Karpas-422 (cell line): Measurements from ENCODE around the gene CRYGN. TPM values are rescaled to one million over a fixed set of nuclear protein-coding genes. Genes with fewer than 3 reads are reported as not detected.
A peak's percentile ranks its signal among the peaks of the same experiment; 100 is the strongest.

Experiments
- DNase-seq: peaks from one replicate; pipeline ENCODE4 v3.0.0-alpha.2; 2015
- H2AFZ ChIP-seq: fragments of 200-600 bp; sonication (generic); 2 replicates; pipeline ENCODE4 v1.6.1; 2014; ENCODE audit warnings: antibody characterized with exemption, low read length, mixed read lengths
- H3K27ac ChIP-seq: fragments of 200-600 bp; sonication (generic); 2 replicates; pipeline ENCODE4 v1.5.1; 2014; ENCODE audit warnings: mild to moderate bottlenecking, low read length, moderate library complexity
- H3K27me3 ChIP-seq: fragments of 200-600 bp; sonication (generic); 2 replicates; pipeline ENCODE4 v1.6.1; 2014; ENCODE audit warnings: low read length, mixed read lengths
- H3K36me3 ChIP-seq: fragments of 200-600 bp; sonication (generic); 2 replicates; pipeline ENCODE4 v1.6.1; 2014; ENCODE audit warnings: low read length, mixed read lengths; ENCODE audit not compliant: insufficient read depth
- H3K4me1 ChIP-seq: fragments of 200-600 bp; sonication (generic); 2 replicates; pipeline ENCODE4 v1.6.1; 2014; ENCODE audit warnings: mild to moderate bottlenecking, low read length, mixed read lengths
- H3K4me2 ChIP-seq: fragments of 200-600 bp; sonication (generic); 2 replicates; pipeline ENCODE4 v1.6.1; 2014; ENCODE audit warnings: low read length, low read depth, mild to moderate bottlenecking; ENCODE audit not compliant: poor library complexity, severe bottlenecking
- H3K4me3 ChIP-seq: fragments of 200-600 bp; sonication (generic); 2 replicates; pipeline ENCODE4 v1.5.1; 2014; ENCODE audit warnings: mild to moderate bottlenecking, antibody characterized with exemption, low read length, mixed read lengths
- H3K79me2 ChIP-seq: fragments of 200-600 bp; sonication (generic); 2 replicates; pipeline ENCODE4 v1.6.1; 2014; ENCODE audit warnings: mild to moderate bottlenecking, low read length, mixed read lengths
- H3K9ac ChIP-seq: fragments of 200-600 bp; sonication (generic); 2 replicates; pipeline ENCODE4 v1.6.0; 2014; ENCODE audit warnings: low read length
- H3K9me2 ChIP-seq: fragments of 200-600 bp; sonication (generic), shearing (Covaris generic); replicated peaks from 2 replicates; pipeline ENCODE4 v1.6.0; 2014; ENCODE audit warnings: mild to moderate bottlenecking, low read length, moderate library complexity; ENCODE audit not compliant: insufficient read depth
- H3K9me3 ChIP-seq: fragments of 300-700, 200-600 bp; sonication (generic); 2 replicates; pipeline ENCODE4 v1.6.1; 2014; ENCODE audit warnings: low read length, mixed read lengths
- H4K20me1 ChIP-seq: fragments of 200-600 bp; sonication (generic); 2 replicates; pipeline ENCODE4 v1.6.1; 2014; ENCODE audit warnings: mild to moderate bottlenecking, antibody characterized with exemption, low read length, low read depth; ENCODE audit not compliant: insufficient read depth
- total RNA-seq: library from RNA; depleted of rRNA; stranded (reverse); fragments of >200 nt; shearing (Covaris generic); gene quantifications from 2 replicates; pipeline ENCODE4 v1.2.3, GENCODE V29; 2014; ENCODE audit warnings: low replicate concordance

Gene CRYGN
- total RNA-seq, 1 experiment from 2014 or later = not detected

- DNase-seq = peak; percentile 46
These were observed 28.4 kb downstream of the CRYGN start for GRCh38 chr7:151411551-151411950.

DNA sequence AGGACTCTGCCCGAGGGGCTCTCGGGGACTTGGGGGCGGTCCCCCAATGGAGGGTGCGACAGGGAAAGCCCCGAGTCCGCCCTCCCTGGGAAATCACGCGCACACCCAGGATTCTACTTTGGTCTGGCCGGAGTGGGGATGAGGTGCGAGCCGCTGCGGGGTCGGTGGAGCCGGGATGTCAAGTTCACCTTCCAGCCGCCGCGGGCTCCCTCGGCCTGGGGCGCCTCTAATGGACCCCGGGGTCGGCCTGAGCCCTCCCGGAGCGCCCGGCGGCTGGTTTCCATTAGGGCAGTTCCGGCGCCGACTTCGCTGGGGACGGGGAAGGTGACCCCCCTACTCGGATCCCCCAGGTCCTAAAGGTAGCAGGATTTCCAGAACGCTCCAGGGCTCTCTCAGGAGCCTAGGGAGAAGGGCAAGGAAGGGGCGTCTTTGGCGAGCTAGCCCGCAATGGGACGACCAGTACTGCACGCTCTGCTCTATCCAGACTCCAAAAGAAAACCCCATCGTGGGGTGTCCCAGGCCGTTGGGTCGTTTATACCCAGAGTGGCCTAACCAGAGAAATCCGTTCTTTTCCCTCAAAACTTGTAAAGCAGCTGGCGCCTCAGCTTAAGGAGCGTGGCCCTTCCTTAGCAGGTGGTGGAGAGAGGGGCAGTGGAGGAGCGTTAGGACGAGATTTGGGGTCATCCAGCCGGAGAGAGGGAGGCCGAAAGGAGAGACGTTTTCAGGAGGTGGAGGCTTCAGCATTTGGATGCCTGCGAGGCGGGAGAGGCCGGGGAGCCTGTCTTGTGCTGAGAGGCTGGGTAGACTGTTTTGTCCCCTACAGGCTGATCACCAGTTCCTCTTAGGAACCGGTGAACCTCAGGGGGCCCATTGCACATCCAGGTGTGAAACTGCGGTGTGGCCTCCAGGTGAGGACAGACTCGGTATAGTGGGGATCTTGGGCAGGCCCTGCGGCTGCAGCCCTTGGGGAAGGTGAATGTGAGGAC, 29.2 kb downstream of the CRYGN start:
- H3K36me3 ChIP-seq = no peaks in the 10 kb centered on the region
- no peaks in the 10 kb centered on the region for H3K9me3 ChIP-seq
- H3K4me3 ChIP-seq = no peak overlapping the region
- H2AFZ ChIP-seq = no peak overlapping the region
- no peak overlapping the region for H3K4me2 ChIP-seq
- no peaks in the 10 kb centered on the region for H3K9me2 ChIP-seq
- H3K27ac ChIP-seq = no peak overlapping the region
- DNase-seq = no peak
- no peaks in the 10 kb centered on the region for H3K4me1 ChIP-seq
- H3K79me2 ChIP-seq = no peaks in the 10 kb centered on the region
- H4K20me1 ChIP-seq = no peaks in the 10 kb centered on the region
- no peak overlapping the region for H3K9ac ChIP-seq
- no peaks in the 10 kb centered on the region for H3K27me3 ChIP-seq

More at GRCh38 chr7:151411551-151411950, 28.4 kb downstream of the CRYGN start:
- H2AFZ ChIP-seq = no peak overlapping the region
- no peaks in the 10 kb centered on the region for H3K9me3 ChIP-seq
- no peaks in the 10 kb centered on the region for H3K27me3 ChIP-seq
- no peak overlapping the region for H3K4me2 ChIP-seq
- H3K36me3 ChIP-seq = no peaks in the 10 kb centered on the region
- no peaks in the 10 kb centered on the region for H4K20me1 ChIP-seq
- no peak overlapping the region for H3K9ac ChIP-seq
- H3K4me3 ChIP-seq = no peak overlapping the region
- H3K9me2 ChIP-seq = no peaks in the 10 kb centered on the region
- no peaks in the 10 kb centered on the region for H3K4me1 ChIP-seq
- H3K79me2 ChIP-seq = no peaks in the 10 kb centered on the region
- H3K27ac ChIP-seq = no peak overlapping the region

- H3K4me3 ChIP-seq = no peak within 1 kb of the TSS
- no peak for DNase-seq
- no peak within 1 kb of the TSS for H3K9ac ChIP-seq
- no peaks in the 10 kb centered on the region for H3K9me2 ChIP-seq
- no peak within 1 kb of the TSS for H3K4me2 ChIP-seq
- H4K20me1 ChIP-seq = no peaks in the 10 kb centered on the region
- no peaks in the 10 kb centered on the region for H3K9me3 ChIP-seq
- H3K27me3 ChIP-seq = no peaks in the 10 kb centered on the region
- H2AFZ ChIP-seq = no peak within 1 kb of the TSS
- H3K4me1 ChIP-seq = no peaks in the 10 kb centered on the region
- no peaks in the 10 kb centered on the region for H3K36me3 ChIP-seq
- no peak within 1 kb of the TSS for H3K27ac ChIP-seq
- H3K79me2 ChIP-seq = no peaks in the 10 kb centered on the region
These were observed 30.1 kb downstream of the CRYGN start, which contains the start of gene WDR86 for GRCh38 chr7:151409667-151410404. TSS of gene WDR86 (minus strand) at chr7:151410038. CDS start at chr7:151409589, 449 bp downstream.

- Histone ChIP-seq H3K9me2 (no peaks in the 10 kb centered on the region), H4K20me1 (no peaks in the 10 kb centered on the region), H3K4me3 (no peak overlapping the region), H3K36me3 (no peaks in the 10 kb centered on the region), H3K79me2 (no peaks in the 10 kb centered on the region), H3K27ac (no peak overlapping the region), H3K9ac (no peak overlapping the region), H2AFZ (no peak overlapping the region), H3K27me3 (no peaks in the 10 kb centered on the region), H3K9me3 (no peaks in the 10 kb centered on the region), H3K4me1 (no peaks in the 10 kb centered on the region), H3K4me2 (no peak overlapping the region)
- DNase-seq = no peak
These were observed 30.9 kb downstream of the CRYGN start for GRCh38 chr7:151408839-151409666.

DNA sequence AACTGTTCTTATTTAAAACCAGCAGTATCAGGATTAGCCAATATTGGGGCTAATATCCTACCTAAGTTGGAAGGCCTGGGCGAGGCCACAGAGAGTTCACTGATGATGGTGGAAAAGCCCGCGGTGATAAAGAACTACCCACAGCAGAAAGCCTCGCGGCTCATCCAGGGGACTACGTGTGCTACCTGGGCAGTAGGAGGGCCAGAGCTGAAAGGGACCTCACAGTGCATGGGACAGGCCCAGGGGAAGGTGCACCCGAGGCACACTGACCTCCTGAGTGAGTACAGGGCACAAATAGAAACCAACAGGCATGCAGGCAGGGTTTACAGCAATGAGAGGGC, 31.5 kb downstream of the CRYGN start:
- no peak for DNase-seq
- H3K27ac ChIP-seq = no peak overlapping the region
- no peaks in the 10 kb centered on the region for H3K9me3 ChIP-seq
- H2AFZ ChIP-seq = no peak overlapping the region
- no peaks in the 10 kb centered on the region for H3K36me3 ChIP-seq
- H3K9ac ChIP-seq = no peak overlapping the region
- no peak overlapping the region for H3K4me3 ChIP-seq
- no peaks in the 10 kb centered on the region for H3K27me3 ChIP-seq
- no peaks in the 10 kb centered on the region for H4K20me1 ChIP-seq
- no peaks in the 10 kb centered on the region for H3K79me2 ChIP-seq
- no peak overlapping the region for H3K4me2 ChIP-seq
- no peaks in the 10 kb centered on the region for H3K9me2 ChIP-seq
- H3K4me1 ChIP-seq = no peaks in the 10 kb centered on the region

- H3K4me1 ChIP-seq = no peaks in the 10 kb centered on the region
- H2AFZ ChIP-seq = no peak overlapping the region
- DNase-seq = no peak
- H4K20me1 ChIP-seq = no peaks in the 10 kb centered on the region
- H3K9me3 ChIP-seq = no peaks in the 10 kb centered on the region
- H3K4me2 ChIP-seq = no peak overlapping the region
- no peaks in the 10 kb centered on the region for H3K9me2 ChIP-seq
- H3K36me3 ChIP-seq = no peaks in the 10 kb centered on the region
- H3K9ac ChIP-seq = no peak overlapping the region
- H3K4me3 ChIP-seq = no peak overlapping the region
- H3K79me2 ChIP-seq = no peaks in the 10 kb centered on the region
- no peaks in the 10 kb centered on the region for H3K27me3 ChIP-seq
- no peak overlapping the region for H3K27ac ChIP-seq
These were observed 32.9 kb downstream of the CRYGN start for GRCh38 chr7:151406886-151407583.

DNA sequence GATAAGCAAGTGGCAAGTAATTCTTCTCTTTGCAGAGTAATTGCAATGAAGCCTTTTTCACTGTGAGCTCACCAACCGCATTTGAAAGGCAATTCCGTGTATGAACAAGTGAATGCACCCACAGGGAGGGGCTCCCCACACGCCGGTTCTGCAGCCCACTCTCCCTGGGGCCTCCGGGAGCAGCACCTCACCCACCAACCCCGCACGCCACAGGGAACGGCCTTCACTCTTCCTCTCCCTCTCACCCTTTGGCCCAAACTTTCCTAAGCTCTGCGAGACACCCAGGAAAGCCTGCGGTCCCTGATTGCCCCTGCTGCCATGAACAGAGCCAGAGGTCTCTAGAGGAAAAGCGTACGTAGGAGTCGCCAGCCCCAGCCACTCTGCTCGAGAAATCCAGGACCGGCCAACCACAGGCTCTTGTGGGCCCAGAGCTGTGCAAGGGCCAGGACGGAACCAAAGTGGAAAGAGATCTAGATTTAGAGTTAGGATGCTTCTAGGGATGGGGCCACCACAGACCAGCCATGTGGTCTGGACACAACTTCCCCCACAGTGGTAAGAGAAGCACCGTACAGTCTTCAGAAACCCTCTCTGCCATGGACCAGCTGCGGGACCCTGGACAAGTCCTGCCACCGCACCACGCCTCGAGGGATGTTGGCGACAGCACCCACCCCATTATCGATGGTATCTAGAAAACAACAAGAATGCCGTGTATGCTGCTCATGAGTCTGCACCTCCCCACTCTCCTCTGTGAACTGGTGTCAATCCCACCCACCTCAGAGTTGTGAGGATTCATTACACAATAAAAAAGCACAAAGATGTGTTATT, 33.7 kb downstream of the CRYGN start:
- Histone ChIP-seq H3K27me3 (no peaks in the 10 kb centered on the region), H3K4me2 (no peak overlapping the region), H2AFZ (no peak overlapping the region), H3K36me3 (no peaks in the 10 kb centered on the region), H3K4me3 (no peak overlapping the region), H4K20me1 (no peaks in the 10 kb centered on the region), H3K9me2 (no peaks in the 10 kb centered on the region), H3K9ac (no peak overlapping the region), H3K9me3 (no peaks in the 10 kb centered on the region), H3K4me1 (no peaks in the 10 kb centered on the region), H3K27ac (no peak overlapping the region), H3K79me2 (no peaks in the 10 kb centered on the region)
- no peak for DNase-seq
